Measurements from ENCODE around the gene BANF1. TPM values are rescaled to one million over a fixed set of nuclear protein-coding genes. Genes with fewer than 3 reads are reported as not detected.

BANF1 gene
- polyA plus RNA-seq, 4 donors = 256 to 283 (median 266) TPM

DNA sequence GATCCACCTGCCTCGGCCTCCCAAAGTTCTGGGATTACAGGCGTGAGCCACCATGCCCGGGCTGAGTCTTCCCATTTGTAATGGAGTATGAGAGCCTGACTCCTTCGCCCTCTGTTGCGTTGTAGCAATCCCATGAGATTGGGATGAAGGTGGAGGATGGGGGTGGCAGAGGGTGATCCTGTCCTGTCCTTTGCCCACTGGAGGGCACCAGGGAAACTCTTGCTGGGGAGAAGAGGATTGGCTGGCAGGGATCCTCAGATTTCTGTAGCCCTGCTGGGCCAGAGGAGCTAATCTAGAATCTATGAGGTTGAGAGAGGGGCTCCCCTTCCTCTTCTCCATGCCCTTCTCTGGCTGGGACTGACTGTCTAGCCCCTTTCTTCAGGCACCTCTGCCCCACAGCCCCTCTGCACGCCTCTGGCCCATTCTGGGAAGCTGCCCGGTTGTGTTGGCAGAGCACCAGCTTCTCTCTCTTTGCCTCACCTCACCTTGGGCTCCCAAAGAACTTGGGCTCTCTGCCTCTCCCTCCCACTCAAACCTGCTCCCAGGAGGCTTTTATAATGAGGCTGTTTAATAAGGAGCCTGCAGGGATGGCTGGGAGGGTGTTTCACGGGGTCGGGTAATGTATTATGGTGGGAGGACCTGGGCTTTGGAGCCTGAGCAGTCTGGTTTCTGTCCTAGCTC lies 33.5 kb downstream of the BANF1 start:
- DNase-seq (ENCODE audit: low read depth in 4 of 4, low spot score in 3 of 4) = no peak

DNA sequence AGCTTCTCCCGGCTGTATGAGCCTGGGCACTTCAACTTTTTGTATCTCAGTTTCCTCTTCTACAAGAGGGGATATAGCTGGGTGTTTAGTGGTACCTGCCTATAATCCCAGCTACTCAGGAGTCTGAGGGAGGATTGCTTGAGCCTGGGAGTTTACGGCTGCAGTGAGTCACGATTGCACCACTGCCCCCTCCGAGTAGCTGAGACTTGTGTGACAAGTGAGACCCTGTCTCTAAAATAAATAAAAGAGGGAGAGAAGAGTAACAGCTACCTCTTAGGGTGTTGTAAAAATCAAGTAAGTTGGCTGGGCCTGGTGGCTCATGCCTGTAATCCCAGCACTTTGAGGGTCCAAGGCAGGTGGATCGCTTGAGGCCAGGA lies 34.0 kb downstream of the BANF1 start:
- no peak for DNase-seq (ENCODE audit: low read depth in 4 of 4, low spot score in 3 of 4)

DNA sequence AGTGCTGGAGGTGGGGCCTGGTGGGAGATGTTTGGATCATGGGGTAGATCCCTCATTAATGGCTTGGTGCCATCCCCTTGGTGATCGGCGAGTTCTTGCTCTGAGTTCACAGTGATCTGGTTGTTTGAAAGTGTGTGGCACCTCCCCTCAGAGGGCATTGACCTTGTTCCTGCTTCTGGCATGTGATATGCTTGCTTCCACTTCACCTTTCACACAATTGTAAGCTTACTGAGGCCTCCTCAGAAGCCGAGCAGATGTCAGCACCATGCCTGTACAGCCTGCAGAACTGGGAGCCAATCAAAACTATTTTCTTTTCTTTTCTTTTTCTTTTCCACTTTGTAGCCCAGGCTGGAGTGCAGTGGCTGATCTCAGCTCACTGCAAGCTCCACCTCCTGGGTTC lies 35.0 kb downstream of the BANF1 start:
- no peak for DNase-seq (ENCODE audit: low read depth in 4 of 4, low spot score in 3 of 4)

DNA sequence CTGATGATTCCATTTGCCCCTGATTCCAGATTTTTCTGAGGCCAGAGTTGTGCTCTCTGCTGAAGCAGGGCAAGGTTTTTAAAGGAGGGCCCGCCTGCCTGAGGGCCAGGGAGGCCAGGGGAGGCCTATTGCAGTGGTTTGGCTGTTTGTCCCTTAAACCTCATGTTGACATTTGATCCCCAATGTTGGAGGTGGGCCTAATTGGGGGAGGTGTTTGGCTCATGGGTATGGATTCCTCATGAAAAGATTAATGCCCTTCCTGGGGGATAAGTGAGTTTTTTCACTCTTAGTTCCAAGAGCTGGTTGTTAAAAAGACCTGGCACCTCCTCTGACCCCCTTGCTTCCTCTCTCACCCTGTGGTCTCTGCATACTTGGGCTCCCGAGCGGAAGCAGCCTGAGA lies 37.5 kb downstream of the BANF1 start:
- DNase-seq (ENCODE audit: low read depth in 4 of 4, low spot score in 3 of 4) = no peak

DNA sequence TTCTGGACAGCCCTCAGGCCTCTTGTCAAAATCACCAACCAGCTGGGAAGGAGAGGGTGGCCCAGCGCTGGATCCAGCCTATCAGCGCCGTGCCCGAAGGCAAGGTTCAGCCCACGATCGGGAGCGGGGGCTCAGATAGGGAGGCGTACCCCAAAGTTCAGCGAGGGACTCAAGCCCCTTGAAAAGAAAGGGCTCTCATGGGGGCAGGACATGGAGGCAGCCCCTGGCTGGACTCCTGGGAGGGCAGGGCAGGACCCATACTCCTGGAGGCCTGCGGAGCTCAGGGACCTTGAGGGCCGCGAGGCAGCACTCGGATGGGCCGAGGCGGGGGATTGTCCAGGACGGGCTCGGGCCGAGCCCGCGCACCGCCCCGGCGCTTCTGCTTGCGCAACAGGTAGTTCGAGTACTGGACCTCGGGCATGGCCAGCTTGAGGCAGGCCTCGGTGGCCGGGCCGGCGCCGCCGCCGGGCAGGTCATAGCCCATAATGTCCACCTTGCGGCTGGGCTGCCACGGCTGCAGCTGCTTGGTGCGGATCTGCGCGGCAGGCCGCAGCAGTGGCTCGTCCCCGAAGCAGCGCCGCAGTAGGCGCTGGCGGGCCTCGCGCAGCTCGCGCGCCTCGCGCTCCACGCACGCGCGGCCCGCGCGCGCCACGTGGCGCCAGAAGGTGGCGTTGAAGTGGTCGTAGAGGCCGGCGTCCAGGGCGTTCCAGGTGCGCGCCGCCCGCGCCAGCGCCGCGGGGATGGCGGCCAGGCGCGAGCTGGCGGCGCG lies 40.1 kb downstream of the BANF1 start:
- no peak for DNase-seq (ENCODE audit: low read depth in 4 of 4, low spot score in 3 of 4)

DNA sequence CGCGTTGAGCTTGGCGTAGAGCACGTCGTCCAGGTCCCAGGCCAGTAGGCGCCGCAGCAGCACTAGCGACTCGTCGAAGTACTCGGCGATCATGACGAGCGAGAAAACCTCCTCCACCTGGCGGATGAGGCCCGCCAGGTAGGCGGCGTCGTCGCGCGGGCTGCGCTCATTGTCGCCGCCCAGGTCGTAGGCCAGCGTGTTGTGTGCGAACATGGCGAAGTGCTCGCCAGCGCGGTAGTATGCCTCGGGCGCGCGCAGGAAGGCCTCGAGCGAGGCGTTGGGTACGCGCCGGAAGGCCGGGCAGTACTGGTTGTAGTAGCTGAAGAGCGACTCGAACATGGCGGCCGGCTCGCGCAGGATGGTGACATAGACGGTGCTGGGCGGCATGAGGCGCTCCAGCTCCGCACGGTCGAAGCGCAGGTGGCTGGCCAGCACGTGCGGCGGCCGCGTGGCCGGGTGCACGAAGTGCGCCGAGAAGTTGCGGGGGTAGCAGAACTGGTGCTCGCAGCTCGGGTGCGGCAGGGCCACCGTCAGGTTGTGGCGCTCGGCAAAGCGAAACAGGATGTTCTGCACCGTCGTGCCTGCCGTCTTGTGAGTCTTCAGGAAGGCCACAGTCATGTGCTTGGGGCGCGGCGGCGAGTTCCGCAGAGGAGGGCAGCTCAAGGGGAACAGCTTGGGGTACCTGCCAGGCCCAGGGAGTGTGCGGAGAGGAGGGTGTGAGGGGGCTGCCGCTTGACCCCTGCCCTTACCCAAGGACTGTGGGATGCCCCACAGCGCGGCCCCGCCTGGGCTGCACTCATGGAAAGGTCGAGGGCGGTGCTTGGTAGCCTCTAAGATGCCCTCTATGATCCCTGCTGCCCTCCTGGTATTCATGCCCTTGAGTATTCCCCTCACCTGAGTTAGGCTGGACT lies 40.9 kb downstream of the BANF1 start:
- no peak for DNase-seq (ENCODE audit: low read depth in 4 of 4, low spot score in 3 of 4)

DNA sequence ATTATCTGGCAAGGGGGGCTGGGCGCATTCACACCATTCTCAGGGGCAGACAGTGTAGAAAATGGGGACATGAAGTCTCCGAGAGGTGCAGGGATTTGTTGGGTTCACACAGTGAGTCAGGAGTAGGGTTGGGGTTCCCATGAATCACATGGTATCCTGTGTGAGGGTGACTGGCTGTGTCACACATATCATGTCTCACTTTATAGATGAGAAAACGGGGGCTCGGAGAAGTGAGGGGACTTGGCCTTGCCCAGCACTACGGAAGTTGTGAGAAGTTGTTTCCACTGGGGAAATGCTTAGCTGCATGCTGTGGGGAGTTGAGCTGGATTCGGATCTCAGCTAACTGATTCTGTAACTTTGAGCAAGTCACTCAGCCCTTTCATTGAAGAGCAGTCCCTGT lies 42.5 kb downstream of the BANF1 start:
- DNase-seq (ENCODE audit: low read depth in 4 of 4, low spot score in 3 of 4) = no peak

DNA sequence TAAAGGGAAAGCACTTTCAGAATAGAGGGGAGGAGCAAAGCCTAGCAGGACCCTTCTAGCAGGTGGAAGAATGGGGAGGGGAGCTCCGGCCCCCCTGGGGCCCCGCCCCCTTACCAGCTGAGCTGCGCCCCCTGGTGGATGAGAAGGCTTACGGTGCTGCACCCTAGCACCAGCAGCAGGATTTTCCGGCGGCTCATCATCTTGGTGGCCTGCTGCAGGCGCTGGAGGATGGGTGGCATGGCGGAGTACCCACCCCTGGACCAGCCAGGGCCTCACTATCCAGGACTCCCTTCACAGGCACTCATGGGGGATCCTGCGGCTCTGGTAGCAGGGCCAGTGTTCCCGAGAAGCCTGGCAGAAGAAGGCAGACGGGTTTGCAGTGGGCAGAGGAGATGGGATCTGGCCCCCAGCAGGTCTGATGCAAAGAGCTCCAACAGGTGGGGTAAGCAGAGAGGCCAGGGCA lies 42.9 kb downstream of the BANF1 start:
- DNase-seq (ENCODE audit: low read depth in 4 of 4, low spot score in 3 of 4) = no peak

DNA sequence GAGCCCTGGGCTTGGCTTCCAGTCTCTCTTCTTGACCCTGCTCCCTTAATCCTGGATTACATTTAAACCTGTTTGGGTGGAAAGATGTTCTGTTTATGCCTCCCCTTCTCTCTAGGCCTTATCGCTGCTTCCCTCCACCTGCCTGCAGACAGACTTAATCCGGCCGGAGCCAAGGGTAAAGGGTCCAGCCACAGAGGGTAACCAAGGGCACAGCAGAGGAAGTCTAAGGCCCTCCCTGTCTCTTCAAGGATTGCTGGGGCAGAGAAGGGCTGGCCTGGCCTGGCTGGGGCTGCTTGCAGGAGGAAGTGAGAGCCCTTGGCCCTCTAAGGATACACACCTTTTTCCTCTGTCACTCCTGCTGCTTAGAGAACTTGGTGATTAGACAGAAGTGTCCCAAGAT lies 44.6 kb downstream of the BANF1 start:
- no peak for DNase-seq (ENCODE audit: low read depth in 4 of 4, low spot score in 3 of 4)

DNA sequence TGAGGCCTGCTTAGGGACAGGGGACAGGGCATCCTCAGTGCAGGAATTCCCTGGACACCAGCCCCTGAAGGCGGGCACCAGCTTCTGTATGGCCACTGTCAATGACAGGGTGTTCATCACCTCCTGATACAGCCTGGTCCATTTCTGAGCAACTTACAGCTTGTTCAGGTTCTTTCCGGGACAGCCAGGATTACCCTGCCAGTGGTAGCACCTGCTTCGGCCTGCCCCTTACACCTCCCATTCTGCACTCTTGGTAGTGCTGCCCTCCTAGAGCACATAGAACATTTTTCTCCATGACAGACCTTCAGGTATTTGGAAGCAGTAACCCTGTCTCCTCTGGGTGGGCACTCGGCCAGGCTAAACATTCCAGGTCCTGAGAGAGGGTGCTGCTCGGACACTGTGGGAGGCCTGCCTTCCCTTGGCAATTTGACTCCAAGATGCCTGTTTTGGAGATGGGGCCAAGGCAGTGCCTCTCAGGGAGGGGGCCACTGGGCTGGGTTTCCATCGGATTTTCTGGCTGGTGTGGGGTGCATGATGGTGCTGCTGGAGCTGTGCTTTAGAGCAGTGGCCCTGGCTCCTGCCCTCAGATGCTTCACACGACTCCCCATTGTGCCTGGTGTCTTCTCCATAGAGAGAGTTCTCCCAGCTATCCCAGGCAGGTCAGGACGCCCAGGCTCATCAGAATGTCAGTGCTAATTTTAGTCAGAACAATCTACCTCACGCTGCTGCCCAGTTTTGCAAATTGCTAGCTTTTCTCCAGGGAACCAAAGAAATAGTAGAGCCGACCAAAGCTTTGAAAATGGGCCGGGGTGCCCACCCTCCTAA lies 45.5 kb downstream of the BANF1 start:
- no peak for DNase-seq (ENCODE audit: low read depth in 4 of 4, low spot score in 3 of 4)

DNA sequence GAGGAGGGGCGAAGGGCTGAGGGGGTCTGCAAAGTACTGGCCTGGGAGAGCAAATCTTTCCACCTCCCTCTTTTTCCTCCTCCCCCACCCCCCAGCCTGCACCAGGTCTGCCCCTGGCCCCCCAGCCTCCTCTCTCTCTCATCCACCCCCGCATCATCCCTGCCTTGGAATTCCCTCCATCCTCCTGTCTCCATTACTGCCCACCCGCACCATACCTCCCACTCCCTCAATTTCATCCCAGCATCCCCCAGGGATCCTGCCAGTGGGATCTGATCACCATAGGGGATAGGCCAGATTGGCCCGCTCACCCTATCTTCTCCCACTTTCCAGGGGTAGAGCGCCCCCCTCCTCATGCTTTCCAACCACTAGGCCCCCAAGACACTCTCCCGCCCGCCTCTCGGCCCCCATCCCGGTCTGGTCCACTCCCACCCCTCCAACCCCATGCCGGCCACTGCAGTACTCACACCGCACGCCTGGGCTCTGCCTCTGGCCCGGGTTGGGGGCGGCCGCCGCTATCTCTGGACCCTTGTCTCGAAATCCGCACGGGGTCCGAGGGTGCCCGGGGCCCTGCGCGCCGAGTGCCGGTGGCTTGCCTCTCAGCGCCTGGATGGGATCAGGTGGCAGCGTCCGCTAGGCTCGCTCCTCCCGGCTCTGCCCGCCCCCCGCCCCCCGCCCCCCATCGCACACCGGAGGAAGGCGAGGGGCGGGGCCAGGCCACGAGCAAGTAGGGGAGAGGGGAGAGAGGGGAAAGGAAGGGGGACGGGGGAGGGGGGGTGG lies 46.4 kb downstream of the BANF1 start, which contains the start of gene GAL3ST3:
Gene GAL3ST3 (minus strand): TSS at position 615 of the 777 bp plus-strand sequence. CDS start 3,746 bp downstream, outside the sequence.
- no peak for DNase-seq (ENCODE audit: low read depth in 4 of 4, low spot score in 3 of 4)

DNA sequence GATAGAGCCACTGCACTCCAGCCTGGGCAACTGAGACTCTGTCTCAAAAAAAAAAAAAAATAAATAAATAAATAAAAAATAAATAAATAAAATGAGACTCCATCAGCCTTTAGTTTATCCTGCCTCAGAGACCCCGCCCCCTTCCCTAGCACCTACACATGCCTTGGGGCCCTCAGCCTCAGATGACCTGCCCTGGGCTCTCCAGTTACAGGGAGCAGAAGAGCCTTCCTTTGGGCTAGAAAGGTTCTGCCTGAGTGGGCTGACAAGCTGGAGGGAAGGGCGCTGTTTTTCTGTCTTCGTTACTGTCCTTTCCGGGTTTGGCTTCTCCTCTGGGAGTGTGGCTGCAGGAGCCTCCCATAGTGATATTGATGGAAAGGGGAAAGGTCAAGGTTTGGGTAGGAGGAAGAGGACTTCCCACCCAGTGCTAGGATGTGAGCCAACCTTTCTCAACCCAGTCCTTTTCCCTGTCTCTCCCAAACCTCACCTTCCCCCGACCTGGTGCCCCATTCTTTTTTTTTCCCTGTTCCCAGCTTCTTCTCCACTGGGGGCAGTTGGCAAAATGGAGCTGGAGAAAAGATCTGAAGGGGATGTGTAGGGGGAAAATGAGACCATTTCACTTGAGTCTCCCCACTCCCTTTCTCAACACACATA lies 48.4 kb downstream of the BANF1 start:
- DNase-seq (ENCODE audit: low read depth in 4 of 4, low spot score in 3 of 4) = no peak

DNA sequence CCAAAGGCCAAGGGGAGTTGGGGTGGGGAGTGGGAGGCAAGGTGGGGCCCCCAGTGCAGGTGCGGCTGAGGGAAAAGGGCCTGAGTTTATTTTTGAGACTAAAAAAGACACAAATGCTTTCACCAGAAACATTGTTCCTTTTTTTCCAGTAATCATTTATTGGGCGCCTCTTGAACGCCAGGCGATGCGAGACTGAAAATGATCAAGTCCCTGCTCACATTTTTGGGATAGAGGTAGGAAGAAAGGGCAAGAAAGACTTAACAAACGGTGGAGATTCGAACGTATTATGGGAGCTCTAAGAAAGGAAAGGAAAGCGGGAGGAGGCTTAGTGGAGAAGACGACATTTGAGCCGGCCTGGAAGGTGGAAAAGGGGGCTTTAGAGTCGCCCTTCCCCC lies 49.1 kb downstream of the BANF1 start:
- no peak for DNase-seq (ENCODE audit: low read depth in 4 of 4, low spot score in 3 of 4)

DNA sequence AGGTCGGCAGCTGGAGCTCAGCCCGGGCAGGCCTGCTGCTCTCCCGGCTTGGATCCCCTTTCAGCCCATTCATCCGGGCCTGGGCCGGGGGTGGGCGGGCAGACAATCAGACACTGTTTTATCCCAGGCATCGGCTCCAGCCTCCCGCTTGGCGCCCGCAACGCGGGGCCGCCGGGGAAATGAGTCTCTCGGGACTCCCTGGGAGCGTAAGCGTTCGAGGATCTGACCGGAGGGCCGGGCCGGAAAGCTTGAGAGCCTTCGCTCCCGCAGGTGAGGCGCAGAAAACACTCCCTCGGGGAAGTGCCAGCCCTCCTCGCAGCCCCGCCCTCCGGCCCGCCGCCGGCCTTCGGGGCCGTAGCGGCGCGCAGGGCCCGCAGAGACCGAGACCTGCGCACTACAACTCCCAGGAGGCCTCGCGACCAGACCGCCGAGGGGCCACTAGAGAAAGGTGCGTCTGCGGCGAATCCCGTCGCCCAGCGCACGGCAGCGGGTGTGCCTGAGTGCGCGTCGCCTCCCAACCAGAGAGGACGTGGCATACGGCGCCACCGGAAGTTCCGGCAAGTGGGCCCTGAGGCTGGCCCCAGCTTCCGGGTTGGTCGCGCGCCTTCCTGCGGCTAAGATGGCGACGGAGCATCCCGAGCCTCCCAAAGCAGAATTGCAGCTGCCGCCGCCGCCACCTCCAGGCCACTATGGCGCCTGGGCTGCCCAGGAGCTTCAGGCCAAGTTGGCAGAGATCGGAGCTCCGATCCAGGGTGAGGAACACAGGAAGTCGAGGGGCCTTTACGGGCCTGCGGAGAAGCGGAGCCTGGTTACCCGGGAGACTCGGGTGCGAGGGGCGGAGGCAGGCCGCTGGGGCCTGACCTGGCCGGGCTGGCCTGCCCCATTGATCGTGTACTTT lies 49.7 kb downstream of the BANF1 start, which contains the start of gene SF3B2:
Gene SF3B2 (plus strand): TSS at position 599 of the 898 bp plus-strand sequence. CDS start 21 bp downstream, at position 620.
- peak; percentile 91 to 96 (median 94) for DNase-seq (ENCODE audit: low read depth in 4 of 4, low spot score in 3 of 4)

DNA sequence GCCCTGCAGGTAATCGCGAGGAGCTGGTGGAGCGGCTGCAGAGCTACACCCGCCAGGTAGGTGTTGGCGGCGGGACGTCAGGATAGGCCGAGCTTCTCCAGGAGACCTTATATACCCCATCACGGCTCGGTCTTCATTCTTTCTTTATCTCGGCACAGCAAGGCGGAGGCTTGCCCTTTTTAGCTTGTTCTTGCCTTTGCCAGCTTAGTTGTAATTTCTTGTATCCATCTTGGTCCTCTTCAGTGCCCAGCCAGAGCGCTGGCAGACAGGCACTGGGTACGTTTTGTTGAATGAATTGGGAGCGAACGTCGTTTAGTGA lies 50.3 kb downstream of the BANF1 start:
- no peak for DNase-seq (ENCODE audit: low read depth in 4 of 4, low spot score in 3 of 4)

Data from left renal pelvis (tissue), 4 donors.